IMR-90 (cell line): Measurements from ENCODE around the gene HOXD9.

Experiments used
- CEBPB ChIP-seq: IDR thresholded peaks from 2 replicates; pipeline ENCODE4 v1.6.1; 2012; ENCODE audit warnings: low read depth, low read length, improper control_type of control experiment
- CHD1 ChIP-seq: IDR thresholded peaks from 2 replicates; pipeline ENCODE4 v1.6.1; 2012; ENCODE audit warnings: low read depth, low read length, improper control_type of control experiment
- MAFK ChIP-seq: IDR thresholded peaks from 2 replicates; pipeline ENCODE4 v1.6.1; 2012; ENCODE audit warnings: low read depth, low read length, improper control_type of control experiment
- MAZ ChIP-seq: IDR thresholded peaks from 2 replicates; pipeline ENCODE4 v1.6.1; 2012; ENCODE audit warnings: low read depth, mild to moderate bottlenecking, low read length, improper control_type of control experiment, moderate library complexity, borderline replicate concordance
- MXI1 ChIP-seq: IDR thresholded peaks from 2 replicates; pipeline ENCODE4 v1.6.1; 2012; ENCODE audit warnings: low read depth, mild to moderate bottlenecking, low read length, moderate library complexity, borderline replicate concordance
- POLR2A ChIP-seq: IDR thresholded peaks from 2 replicates; pipeline ENCODE4 v1.6.1; 2012; ENCODE audit warnings: mild to moderate bottlenecking, low read depth, low read length
- RAD21 ChIP-seq: IDR thresholded peaks from 2 replicates; pipeline ENCODE4 v1.6.1; 2012; ENCODE audit warnings: low read length, improper control_type of control experiment
- RFX5 ChIP-seq: IDR thresholded peaks from 2 replicates; pipeline ENCODE4 v1.8.0; 2012; ENCODE audit warnings: low read depth, mild to moderate bottlenecking, low read length, moderate library complexity
- TF ChIP-seq, protein P1 (sequence below): conservative IDR thresholded peaks from 2 replicates; pipeline ENCODE4 v1.5.1; 2012; ENCODE audit warnings: mild to moderate bottlenecking, low read depth, low read length, improper control_type of control experiment
- TF ChIP-seq, protein P2 (sequence below): fragments of 150-350 bp; IDR thresholded peaks from 2 replicates; pipeline ENCODE4 v1.6.1; 2017; ENCODE audit warnings: mild to moderate bottlenecking, antibody characterized with exemption, low read length, low read depth
- TF ChIP-seq, protein P3 (sequence below): fragments of 150-350 bp; IDR thresholded peaks from 2 replicates; pipeline ENCODE4 v1.6.1; 2016; ENCODE audit warnings: low read depth, mild to moderate bottlenecking, low read length, moderate library complexity, borderline replicate concordance

DNA sequence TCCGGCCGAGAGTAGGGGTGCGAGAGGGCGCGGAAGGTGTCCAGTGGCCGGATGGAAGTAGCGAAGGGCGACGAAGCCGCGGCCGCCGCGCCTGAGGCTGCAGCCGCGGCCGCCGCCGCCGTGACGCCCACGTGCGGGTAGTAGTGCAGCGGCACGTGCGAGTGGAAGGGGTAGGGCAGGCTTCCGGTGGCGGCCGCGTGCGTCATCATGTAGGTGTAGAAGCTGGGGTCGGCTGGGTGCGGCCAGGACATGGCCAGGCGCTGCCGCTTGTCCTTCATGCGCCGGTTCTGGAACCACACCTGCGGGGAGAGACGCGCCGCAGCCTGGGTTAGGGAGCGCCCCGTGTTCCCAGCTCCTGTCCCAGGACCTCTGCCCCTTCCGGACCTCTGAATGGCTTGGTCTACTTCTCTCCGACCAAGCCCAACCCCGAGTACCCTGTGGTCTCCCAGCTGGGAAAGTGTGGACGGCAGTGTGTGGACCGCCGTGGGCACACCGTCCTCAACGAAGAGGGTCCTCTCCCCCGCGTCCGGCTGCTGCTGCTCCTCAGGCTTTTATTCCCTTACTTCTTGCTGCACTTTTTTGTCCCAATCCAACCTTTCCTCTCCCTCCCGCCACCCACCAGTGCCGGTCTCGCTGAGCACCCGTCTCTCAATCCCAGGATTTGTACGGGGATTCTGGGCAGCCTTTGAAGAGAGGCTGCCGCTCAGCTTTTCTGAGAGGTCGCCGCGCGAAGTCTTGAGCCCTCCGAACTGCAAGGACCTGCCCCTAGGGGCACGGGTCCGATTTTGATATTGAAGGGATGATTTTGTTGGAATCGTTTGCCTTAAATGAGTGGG lies 41.8 kb upstream of the HOXD9 start:
- TF ChIP-seq, protein P1, sequence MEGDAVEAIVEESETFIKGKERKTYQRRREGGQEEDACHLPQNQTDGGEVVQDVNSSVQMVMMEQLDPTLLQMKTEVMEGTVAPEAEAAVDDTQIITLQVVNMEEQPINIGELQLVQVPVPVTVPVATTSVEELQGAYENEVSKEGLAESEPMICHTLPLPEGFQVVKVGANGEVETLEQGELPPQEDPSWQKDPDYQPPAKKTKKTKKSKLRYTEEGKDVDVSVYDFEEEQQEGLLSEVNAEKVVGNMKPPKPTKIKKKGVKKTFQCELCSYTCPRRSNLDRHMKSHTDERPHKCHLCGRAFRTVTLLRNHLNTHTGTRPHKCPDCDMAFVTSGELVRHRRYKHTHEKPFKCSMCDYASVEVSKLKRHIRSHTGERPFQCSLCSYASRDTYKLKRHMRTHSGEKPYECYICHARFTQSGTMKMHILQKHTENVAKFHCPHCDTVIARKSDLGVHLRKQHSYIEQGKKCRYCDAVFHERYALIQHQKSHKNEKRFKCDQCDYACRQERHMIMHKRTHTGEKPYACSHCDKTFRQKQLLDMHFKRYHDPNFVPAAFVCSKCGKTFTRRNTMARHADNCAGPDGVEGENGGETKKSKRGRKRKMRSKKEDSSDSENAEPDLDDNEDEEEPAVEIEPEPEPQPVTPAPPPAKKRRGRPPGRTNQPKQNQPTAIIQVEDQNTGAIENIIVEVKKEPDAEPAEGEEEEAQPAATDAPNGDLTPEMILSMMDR, result no peak
- no peak for TF ChIP-seq POLR2A
- no peak for TF ChIP-seq CHD1
- TF ChIP-seq, protein P2, sequence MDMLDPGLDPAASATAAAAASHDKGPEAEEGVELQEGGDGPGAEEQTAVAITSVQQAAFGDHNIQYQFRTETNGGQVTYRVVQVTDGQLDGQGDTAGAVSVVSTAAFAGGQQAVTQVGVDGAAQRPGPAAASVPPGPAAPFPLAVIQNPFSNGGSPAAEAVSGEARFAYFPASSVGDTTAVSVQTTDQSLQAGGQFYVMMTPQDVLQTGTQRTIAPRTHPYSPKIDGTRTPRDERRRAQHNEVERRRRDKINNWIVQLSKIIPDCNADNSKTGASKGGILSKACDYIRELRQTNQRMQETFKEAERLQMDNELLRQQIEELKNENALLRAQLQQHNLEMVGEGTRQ, result no peak
- TF ChIP-seq MAFK, result no peak
- TF ChIP-seq RAD21, result no peak
- no peak for TF ChIP-seq MAZ
- TF ChIP-seq RFX5, result no peak
- no peak for TF ChIP-seq MXI1
- TF ChIP-seq, protein P3, sequence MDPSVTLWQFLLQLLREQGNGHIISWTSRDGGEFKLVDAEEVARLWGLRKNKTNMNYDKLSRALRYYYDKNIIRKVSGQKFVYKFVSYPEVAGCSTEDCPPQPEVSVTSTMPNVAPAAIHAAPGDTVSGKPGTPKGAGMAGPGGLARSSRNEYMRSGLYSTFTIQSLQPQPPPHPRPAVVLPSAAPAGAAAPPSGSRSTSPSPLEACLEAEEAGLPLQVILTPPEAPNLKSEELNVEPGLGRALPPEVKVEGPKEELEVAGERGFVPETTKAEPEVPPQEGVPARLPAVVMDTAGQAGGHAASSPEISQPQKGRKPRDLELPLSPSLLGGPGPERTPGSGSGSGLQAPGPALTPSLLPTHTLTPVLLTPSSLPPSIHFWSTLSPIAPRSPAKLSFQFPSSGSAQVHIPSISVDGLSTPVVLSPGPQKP, result no peak
- no peak for TF ChIP-seq CEBPB
